GM21360 (cell line): Measurements from ENCODE around the gene AKT1S1.
"Not testable (repeated sequence)": the region's sequence is repeated elsewhere in the genome, so short reads cannot be mapped to it uniquely, and the experiment has no call there.

Experiments used
- ATAC-seq: cut with Tn5 transposase; IDR thresholded peaks from one replicate; pipeline ENCODE4 v1.9.1; 2021; ENCODE audit warnings: mild to moderate bottlenecking, moderate library complexity; ENCODE audit not compliant: unreplicated experiment

AKT1S1 gene

DNA sequence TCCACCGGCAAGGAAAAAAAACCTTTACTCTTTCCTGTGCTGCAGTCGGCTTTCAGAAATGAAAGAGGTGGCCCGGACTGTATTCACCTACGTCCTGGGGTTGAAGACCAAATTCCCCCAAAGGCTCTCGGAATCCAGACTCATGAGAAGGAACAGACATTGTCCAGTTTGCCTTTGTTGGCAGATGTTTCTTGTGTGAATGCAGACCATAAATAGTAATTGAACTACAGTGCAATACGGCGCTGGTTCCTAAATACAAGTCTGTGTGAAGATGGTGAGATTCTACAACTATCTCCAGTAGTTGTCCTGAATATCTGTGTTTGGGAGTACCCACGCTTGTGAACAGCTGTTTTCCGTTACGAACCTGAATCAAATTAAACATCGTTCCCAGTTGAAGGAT is 37.4 kb downstream of the AKT1S1 start:
- ATAC-seq, result no peak

DNA sequence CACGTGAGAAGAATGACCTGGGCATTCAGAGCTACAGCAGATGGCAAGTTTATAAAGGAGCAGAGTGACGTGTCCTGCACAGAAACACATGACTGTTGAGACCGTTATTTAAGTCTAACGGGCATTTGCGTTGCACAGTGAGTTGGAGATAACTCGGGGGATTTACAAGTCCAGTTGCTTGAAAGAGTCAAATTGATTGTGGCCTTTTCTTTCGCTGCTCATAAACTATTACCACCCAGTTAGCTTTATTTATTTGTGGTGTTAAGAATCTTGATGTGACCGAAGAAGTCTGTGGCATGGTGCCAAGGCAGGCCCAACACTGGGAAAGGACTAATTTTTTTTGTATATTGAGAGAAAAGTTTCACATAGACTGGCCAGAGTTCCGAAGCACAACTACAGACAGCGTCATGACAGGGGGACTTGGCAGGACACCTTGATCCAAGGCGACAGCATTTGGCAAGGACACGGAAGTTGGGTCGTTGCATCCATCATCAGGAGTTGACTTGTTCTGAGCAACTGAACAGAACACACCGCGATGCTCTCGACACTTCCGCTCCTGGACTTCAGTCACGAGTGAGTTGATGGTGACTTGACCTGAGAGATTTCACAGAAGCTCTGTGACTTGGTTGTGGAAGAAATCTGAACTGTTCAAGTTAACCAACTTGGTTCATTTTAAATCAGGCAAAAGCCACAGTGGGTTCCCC is 38.1 kb downstream of the AKT1S1 start:
- no peak for ATAC-seq

DNA sequence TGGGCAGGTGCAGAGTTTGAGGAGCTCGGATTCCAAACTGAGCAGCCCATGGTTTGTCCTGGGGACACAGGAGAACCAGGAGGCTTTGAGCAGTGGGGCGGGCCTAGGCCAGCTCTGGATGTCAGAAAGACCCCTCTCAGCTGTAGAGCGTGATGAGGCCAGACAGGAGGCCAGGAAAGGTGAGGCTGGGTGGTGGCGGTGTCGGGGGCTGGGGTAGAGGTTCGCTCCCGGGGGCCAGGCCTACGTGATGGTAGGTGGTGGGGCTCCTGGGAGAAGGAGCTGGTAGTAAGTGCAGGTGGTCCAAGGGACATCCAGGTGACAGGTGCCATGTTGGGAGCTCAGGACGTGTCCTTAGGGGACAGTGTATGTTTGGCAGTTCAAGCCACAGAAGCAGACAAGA is 39.7 kb downstream of the AKT1S1 start:
- ATAC-seq, result no peak

DNA sequence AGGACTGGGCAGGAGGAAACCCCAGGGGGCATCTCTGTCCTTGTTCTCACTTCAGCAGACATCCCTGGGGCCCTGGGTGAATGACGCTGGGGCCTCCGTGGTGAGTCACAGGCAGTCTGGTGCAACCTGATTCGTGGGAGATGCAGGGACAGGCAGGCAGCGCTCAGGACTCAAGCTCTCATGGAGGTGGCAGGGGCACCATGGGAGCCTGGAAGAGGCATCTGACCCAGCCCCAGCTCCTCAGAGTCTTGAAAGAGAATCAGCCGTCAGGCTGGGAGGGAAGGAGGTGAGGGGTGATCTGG is 40.2 kb downstream of the AKT1S1 start:
- no peak for ATAC-seq

DNA sequence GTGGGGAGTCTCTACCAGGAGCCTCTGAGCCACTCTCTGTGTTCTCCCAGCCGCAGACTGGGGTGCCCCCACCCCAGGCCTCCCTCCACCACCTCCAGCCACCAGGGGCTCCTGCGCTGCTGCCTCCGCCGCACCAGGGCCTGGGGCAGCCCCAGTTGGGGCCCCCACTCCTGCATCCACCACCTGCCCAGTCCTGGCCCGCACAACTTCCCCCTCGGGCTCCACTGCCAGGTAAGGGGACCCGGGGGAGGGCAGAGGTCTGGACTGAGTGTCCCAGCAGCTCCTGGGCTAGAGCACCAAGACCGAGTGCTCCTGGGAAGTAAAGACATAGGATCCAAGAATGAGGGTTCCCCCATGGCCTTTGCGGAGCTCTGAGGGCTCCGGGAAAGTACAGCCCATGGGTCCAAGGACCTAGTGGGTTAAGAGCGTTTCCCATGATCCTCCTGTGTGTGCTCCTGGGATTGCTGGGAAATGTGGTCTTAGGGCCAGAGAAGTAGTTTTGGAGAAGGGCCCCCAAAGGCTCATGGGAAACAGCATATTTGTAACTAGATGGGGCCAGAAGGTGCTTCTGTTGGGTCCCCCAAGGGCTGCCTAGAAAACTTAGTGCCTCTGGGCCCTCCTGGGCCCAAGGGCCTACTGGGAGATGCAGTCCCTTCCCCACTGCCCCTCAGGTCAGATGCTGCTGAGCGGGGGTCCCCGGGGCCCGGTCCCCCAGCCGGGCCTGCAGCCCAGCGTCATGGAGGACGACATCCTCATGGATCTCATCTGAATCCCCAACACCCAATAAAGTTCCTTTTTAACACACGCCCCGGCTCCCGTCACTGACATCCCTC is 40.8 kb downstream of the AKT1S1 start:
- ATAC-seq, result no peak

DNA sequence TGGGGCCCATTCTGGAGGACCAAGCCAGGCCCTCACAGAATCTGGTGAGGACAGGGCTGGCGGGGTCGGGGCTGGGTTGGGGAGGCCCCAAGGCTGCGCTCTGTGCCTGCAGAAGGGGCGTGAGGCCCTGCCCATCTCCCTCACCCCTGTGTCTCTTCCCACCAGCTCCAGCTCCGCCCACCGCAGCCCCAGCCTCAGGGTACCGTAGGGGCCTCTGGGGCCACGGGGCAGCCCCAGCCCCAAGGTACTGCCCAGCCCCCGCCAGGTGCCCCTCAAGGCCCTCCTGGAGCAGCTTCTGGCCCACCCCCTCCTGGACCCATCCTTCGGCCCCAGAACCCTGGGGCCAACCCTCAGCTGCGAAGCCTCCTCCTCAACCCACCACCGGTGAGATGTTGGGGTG is 41.6 kb downstream of the AKT1S1 start:
- no peak for ATAC-seq

DNA sequence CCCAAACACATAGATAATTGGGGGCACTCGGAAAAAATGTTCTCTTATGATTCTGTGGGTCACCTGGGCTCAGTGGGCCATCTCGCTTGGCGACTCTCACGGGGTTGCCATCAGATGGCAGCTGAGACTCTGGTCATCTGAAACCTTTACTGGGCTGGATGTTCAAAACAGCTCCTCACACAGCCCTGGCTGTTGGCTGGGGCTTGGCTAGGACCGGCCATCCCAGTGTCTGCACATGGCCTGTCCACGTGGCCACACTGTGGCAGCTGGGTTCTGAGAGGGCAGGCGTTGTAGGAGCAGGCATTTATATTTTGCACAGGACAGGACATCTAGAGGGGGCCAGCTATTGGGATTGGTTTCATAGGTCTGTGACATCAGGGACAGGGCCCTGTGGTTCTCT is 43.6 kb downstream of the AKT1S1 start:
- no peak for ATAC-seq

DNA sequence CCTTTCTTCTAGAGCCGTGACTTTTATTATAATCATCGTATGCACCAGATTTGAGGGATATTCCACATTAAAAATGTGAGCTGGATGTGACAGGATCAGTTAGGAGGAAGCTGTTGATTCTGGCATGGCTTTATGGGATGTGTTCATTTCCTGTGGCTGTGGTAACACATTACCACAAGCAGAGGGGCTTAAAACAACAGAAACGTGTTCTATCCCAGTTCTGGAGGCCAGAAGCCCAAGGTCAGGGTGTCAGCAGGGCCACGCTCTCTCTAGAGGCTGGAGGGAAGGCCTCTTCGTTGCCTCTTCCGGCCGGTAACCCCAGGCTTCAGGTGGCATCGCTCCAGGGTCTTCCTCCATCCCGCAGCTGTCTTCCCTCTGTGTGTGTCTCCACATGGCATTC is 44.6 kb downstream of the AKT1S1 start:
- ATAC-seq, result no peak

DNA sequence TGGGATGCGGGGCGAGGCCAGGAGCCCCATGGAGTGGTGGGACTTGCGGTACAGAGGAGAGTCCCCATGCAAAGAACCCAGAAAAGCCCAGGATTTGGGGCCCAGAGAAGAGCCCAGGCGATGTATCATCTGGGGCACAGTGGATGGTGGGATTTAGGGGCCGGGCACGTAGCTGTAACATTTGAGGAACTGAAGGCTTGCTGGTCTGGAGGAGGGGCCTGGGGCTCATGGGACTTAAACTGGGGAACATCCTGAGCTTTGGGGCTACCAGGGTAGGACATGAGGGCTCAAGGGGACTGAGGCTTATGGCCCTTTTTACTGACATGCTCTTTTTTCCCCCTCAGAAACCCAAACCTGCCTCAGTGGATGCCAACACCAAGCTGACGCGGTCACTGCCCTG is 45.6 kb downstream of the AKT1S1 start:
- ATAC-seq, result no peak

DNA sequence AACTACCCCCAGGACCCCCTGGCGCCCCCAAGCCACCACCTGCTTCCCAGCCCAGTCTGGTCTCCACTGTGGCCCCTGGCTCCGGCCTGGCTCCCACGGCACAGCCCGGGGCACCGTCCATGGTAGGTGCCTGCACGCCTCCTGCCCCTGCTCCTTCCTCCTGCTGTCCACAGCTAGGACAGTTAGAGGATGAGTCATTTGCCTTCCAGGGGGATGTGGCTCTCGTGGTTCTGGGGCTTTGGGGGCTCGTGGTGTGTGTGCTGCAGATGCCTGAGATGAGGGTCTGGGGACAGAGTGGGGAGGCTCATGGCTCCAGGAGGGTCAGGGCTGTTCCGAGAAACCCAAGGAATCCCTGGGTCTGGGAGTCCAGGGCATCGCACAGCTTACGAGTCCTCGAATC is 46.4 kb downstream of the AKT1S1 start:
- no peak for ATAC-seq

DNA sequence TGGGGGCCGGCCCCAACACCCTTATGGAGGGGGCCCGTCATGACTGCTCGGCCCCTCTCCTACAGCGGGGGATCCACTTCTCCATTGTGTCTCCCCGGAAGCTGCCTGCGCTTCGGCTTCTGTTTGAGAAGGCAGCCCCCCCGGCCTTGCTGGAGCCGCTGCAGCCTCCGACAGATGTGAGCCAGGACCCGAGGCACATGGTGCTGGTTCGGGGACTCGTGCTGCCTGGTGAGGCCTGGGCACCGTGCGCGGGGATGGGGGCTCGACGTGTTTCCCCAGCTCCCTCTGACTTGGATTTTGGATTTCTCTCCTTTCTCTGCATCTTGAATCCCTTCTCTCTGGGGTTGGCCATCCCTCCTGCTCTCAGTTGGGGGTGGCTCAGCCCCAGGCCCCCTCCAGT is 47.4 kb downstream of the AKT1S1 start:
- ATAC-seq, result no peak

DNA sequence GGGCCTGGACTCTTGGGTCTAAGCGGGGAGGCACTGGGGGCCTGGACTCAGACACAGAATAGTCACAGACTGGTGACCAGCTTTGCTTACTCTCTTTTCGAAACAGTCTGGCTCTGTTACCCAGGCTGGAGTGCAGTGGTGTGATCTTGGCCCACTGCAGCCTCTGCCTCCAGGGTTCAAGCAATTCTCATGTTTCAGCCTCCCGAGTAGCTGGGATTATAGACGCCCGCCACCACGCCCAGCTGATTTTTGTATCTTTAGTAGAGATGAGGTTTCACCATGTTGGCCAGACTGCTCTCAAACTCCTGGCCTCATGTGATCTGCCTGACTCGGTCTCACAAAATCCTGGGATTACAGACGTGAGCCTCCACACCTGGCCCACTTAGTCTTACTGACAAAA is 48.0 kb downstream of the AKT1S1 start:
- no peak for ATAC-seq

DNA sequence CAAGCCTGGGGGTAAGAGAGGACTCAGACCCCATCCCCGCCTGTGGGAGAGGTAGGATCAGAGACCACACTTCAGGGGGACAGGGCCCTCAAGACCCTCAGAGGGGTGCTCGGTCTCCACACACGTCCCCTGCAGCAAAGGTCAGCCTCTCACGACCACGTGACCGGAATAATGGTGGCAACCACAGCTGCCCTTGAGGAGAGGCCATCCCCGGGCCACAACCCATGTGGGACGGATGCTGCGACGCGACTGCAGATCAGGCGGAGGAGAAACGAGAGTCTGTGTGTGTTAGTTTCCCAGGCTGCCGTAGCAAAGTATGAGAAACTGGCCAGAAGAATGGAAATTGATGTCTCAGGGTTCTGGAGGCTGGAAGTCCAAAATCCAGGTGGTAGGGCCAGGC is 50.1 kb downstream of the AKT1S1 start:
- ATAC-seq, result no peak

DNA sequence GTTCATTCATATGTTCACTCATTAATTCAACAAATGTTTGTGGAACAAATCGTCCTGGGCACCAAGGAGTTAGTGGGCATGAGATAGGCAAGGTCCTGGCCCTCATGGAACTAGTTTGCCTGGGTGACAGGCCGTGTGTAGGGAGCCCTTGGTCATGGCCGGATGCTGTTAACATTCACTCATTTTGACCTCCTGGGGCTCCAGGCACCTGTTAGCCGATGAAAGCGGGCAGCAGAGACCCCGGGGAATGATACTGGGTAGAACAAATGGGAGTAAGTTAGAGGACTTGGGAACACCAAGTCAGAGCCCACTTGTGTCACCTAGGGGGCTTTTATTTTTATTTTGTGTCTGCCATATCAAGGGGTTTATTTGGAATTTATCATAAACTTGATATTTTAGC is 52.5 kb downstream of the AKT1S1 start:
- no peak for ATAC-seq

DNA sequence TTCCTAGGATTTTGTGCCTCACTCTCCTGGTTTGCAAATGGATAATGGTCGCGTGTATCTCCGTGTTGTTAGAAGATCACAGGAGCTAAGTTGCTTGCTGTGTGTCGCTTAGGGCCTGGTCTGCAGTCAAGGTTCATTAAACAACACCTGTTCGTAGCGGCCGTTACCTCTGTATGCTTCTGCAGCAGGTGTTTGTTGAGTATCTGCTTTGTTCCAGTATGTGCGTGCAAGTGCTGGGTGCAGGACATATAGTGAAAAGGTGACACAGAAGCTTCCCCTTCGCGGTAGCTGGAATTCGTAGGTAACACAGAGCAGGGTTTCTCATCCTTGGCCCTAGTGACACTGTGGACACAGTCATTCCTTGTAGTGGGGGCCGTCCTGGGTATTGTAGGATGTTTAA is 53.7 kb downstream of the AKT1S1 start:
- ATAC-seq, result no peak

DNA sequence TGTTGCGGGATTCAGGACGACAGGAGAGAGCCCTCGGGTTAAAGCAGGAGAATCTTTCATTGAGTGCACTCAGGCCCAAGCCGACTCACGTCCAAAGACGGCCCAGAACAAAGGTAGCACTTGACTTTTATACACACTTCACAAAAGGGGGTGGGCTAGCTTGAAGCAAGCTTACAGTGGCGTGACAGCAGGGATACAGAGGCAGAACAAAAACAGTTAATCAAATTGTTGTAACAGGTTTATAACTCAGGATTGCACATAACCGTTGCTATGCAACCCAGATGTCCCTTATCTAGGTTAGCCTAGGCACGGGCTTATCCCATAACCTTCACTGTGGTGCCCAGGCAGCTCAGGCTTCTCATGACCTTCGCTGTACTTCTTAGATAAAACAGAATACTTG is 57.0 kb downstream of the AKT1S1 start:
- ATAC-seq, result no peak

DNA sequence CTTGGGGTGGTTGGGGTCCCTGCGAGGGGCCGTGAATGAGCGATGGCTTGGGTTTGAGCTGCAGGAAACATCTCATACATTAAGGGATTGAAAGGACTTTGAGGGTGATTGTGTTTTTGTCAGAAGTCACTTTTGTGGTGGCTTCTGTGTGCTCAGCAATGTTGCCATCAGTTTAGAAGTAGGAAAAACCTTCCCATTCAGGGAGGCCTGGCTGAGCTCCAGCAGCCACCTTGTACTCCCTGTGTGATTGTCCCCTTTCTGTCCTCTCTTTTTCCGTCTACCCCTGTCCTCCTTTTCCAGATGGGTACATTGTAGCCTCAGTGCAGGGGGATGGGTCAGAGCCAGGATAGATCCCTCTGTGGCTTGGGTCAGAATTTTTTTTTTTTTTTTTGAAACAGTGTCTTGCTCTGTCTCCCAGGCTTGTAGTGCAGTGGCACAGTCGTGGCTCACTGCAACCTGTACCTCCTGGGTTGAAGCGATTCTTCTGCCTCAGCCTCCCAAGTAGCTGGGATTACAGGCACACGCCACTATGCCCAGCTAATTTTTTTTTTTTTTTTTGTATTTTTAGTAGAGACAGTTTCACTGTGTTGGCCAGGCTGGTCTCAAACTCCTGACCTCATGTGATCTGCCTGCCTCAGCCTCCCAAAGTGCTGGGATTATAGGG is 57.6 kb downstream of the AKT1S1 start:
- not testable (repeated sequence) for ATAC-seq
